Psoas muscle (tissue), 8 donors: ENCODE data around the gene CFAP58. TPM values are rescaled to one million over a fixed set of nuclear protein-coding genes. Genes with fewer than 3 reads are reported as not detected.

Experiments used
- ATAC-seq, 4 donors: fragments of 200-7000 bp; cut with Tn5 transposase; one replicate each; pipeline ENCODE4 v1.9.1; 2020; ENCODE audit warnings: moderate library complexity in 3 of 4, mild to moderate bottlenecking in 2 of 4
- DNase-seq, 2 donors: peaks; one replicate each; pipeline ENCODE4 v3.0.0-alpha.2; 2020
- H3K27ac ChIP-seq: fragments of 200-600 bp; one replicate; pipeline ENCODE4 v1.8.0; 2022
- H3K27me3 ChIP-seq, 3 donors: fragments of 200-600 bp in 1 of 3; one replicate each; pipeline versions ENCODE4 v1.6.1 to v1.8.0; 2013 to 2022; ENCODE audit warnings: low read length in 2 of 3, mild to moderate bottlenecking in 2 of 3, moderate library complexity in 1 of 3; ENCODE audit not compliant: insufficient read depth in 3 of 3
- H3K36me3 ChIP-seq, 2 donors: fragments of 200-600 bp in 1 of 2; one replicate each; pipeline versions ENCODE4 v1.6.1 to v1.8.0; 2013 to 2022; ENCODE audit warnings: low read depth in 1 of 2, mild to moderate bottlenecking in 1 of 2, moderate library complexity in 1 of 2; ENCODE audit not compliant: insufficient read depth in 1 of 2
- H3K4me1 ChIP-seq: fragments of 200-600 bp; one replicate; pipeline ENCODE4 v1.8.0; 2022
- H3K4me3 ChIP-seq: fragments of 200-600 bp; one replicate; pipeline ENCODE4 v1.8.0; 2022; ENCODE audit warnings: mild to moderate bottlenecking
- H3K9me3 ChIP-seq: fragments of 200-600 bp; one replicate; pipeline ENCODE4 v1.8.0; 2022
- CTCF ChIP-seq: fragments of 200-600 bp; IDR thresholded peaks from one replicate; pipeline ENCODE4 v1.8.0; 2022; ENCODE audit warnings: antibody characterized with exemption
- WGBS, 3 donors: extraction: QIAGEN DNeasy Blood & Tissue Kit; methylation state at CpG; one replicate each; pipeline versions ENCODE4 v1.1.6 to v1.1.7; 2013; 5-methylcytosine and 5-hydroxymethylcytosine counted together
- intact Hi-C, 2 donors: fragments of 100-400 bp; cut with DNase I; formaldehyde crosslinking; loops; one replicate each; pipeline versions ENCODE4 v1.11.0 to v1.14.2; 2022
- polyA plus RNA-seq, 3 donors: library from polyadenylated mRNA; stranded (reverse); fragments of 200-250 nt; gene quantifications; one replicate each; pipeline ENCODE4 v1.2.3, GENCODE V29; 2013
- total RNA-seq, 4 donors: library from RNA; stranded (reverse); fragmentation: NEBNext Ultra II Directional in 2 of 4; extraction: Animal tissue kit (Norgen Biotek cat#: 25700) in 2 of 4; gene quantifications; one replicate each; pipeline versions ENCODE4 v1.2.1 to v1.2.4, GENCODE V29; 2021 to 2023
- donor health status: healthy with polysubstance abuse.
- donor health status: DM: no; HTN: no; CAD: no; lungs with moderate emphysema.
- donor health status: Bipolar disorder and iron deficiency.
- donor health status: healthy.
- donor health status: DM: yes; HTN: yes; CAD: no.
- donor health status: DM: no; HTN: no; CAD: no.
- donor health status: DM: no; HTN: no; CAD: no.
- donor health status: DM: yes; HTN: yes; CAD: no.

The CFAP58 gene
- total and polyA plus RNA-seq, 7 donors: 0.04 to 1.4 (median 0.44) TPM

DNA sequence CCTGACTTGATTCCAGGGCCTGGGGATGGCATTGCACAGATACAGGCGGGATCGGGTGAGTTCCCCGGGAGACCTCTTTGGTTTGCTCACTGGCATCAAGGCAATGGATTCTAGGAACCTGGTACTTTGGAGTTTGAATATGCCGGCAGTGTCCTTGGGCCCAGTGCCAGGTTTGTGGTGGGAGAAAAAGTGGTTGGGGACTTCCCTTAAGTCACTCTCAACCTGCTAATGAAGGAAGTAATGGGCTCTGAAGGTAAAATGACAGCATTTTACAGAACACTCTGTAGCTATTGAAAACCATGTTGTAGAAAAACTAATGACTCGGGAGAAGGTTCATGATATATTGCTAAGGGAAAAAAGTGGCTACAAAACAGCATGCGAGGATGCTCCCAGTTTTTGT lies 129.9 kb downstream of the CFAP58 start:
- H3K27ac ChIP-seq: no peak overlapping the region
- DNase-seq: no peak
- no peaks in the 10 kb centered on the region for H3K36me3 ChIP-seq
- no peaks in the 10 kb centered on the region for H3K4me1 ChIP-seq
- no peaks in the 10 kb centered on the region for H3K9me3 ChIP-seq
- TF ChIP-seq CTCF: no peak
- no peak overlapping the region for H3K4me3 ChIP-seq
- H3K27me3 ChIP-seq: peaks cover 0 to 6% (median 0%) of the 10 kb centered on the region in 3 donors
- no peak for ATAC-seq
- 76 to 82% (median 78%) methylated on average over 6 of the region's 6 CpGs for WGBS, 3 donors
- intact Hi-C loops: no loop called here

GRCh38 chr10:104485632-104486031 lies 132.0 kb downstream of the CFAP58 start:
- no peak for ATAC-seq
- Histone ChIP-seq H3K4me1 (no peaks in the 10 kb centered on the region), H3K27me3 (peaks cover 0 to 6% (median 0%) of the 10 kb centered on the region in 3 donors), H3K9me3 (no peaks in the 10 kb centered on the region), H3K27ac (no peak overlapping the region), H3K4me3 (no peak overlapping the region), H3K36me3 (no peaks in the 10 kb centered on the region)
- WGBS, 3 donors: 78 to 85% (median 80%) methylated on average over 3 of the region's 3 CpGs
- intact Hi-C loops: no loop called here
- DNase-seq: no peak
- no peak for TF ChIP-seq CTCF

DNA sequence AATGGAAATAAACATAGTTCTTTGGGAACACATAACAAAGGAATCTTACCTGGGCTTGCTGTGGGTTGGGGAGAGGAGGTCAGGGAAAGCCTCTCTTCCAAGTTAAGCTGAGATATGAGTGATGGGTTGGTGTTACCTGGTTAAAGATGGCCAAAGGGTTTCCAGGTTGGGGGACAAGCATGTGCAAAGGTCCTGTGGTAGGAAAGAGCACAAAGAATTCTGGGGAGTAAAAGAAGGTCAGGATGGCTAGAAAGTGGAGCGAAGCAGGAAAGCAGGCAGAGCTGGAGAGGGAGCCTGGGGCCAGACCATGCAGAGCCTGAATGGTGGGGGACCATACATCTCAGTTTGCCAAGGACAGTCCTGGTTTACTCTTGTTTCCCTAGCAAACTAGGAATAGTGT lies 133.2 kb downstream of the CFAP58 start:
- no peaks in the 10 kb centered on the region for H3K9me3 ChIP-seq
- no peak for TF ChIP-seq CTCF
- H3K4me1 ChIP-seq: no peaks in the 10 kb centered on the region
- ATAC-seq (no peak), DNase-seq (no peak)
- H3K4me3 ChIP-seq: no peak overlapping the region
- peaks cover 0 to 6% (median 0%) of the 10 kb centered on the region in 3 donors for H3K27me3 ChIP-seq
- H3K27ac ChIP-seq: no peak overlapping the region
- WGBS, 3 donors: 90 to 93% (median 90%) methylated on average over 1 of the region's 1 CpG
- intact Hi-C loops: no loop called here
- H3K36me3 ChIP-seq: no peaks in the 10 kb centered on the region

DNA sequence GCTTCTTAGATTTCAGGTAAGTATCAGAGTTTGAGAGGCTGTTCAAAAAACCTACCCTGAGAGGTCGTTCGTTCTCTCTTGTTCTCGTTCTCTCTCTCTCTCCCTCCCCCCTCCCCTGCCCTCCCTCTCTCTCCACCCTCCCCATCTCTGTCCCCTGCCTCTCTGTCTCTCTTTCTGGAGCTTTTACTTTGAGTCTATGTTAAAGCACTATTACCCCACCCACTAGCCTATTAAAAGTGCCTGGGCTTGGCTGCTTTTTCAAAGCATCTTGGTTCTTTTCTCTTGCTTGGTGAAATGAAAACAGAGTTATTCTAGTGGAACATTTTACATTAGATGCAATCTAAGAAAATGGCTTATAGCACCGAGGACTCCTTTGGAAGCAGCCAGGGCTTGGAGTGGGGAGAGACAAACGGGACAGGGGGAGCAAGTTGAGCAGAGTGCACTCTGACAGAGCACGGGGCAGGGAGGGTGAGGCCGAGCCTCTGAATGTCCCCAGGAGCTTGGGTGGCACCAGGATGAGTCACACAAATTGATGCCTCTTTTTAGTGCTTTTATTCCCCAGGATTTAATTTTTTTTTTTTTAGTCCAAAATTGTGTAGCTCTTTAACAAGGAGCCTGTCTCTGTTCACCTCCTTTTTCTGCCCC lies 134.3 kb downstream of the CFAP58 start:
- no peaks in the 10 kb centered on the region for H3K9me3 ChIP-seq
- WGBS, 3 donors: 39 to 57% (median 47%) methylated on average over 7 of the region's 7 CpGs
- intact Hi-C loops: no loop called here
- no peaks in the 10 kb centered on the region for H3K36me3 ChIP-seq
- no peak overlapping the region for H3K27ac ChIP-seq
- H3K27me3 ChIP-seq: peaks cover 0 to 6% (median 0%) of the 10 kb centered on the region in 3 donors
- H3K4me3 ChIP-seq: no peak overlapping the region
- DNase-seq (no peak), ATAC-seq (no peak)
- H3K4me1 ChIP-seq: peaks cover 6% of the 10 kb centered on the region
- TF ChIP-seq CTCF: no peak

GRCh38 chr10:104488439-104488832 lies 134.8 kb downstream of the CFAP58 start:
- ATAC-seq: no peak
- H3K9me3 ChIP-seq: no peaks in the 10 kb centered on the region
- WGBS, 3 donors: 59 to 69% (median 62%) methylated on average over 2 of the region's 2 CpGs
- intact Hi-C loops: no loop called here
- TF ChIP-seq CTCF: no peak
- H3K4me3 ChIP-seq: no peak overlapping the region
- peaks cover 7% of the 10 kb centered on the region for H3K4me1 ChIP-seq
- no peaks in the 10 kb centered on the region for H3K36me3 ChIP-seq
- DNase-seq: no peak
- H3K27me3 ChIP-seq: peaks cover 0 to 4% (median 0%) of the 10 kb centered on the region in 3 donors
- H3K27ac ChIP-seq: no peak overlapping the region
